ENCODE results near the gene TBC1D24.

The TBC1D24 gene

GRCh38 chr16:2474877-2475412 lies at the start of gene TBC1D24:
Gene TBC1D24 (plus strand): TSS chr16:2475127. CDS start chr16:2496149, 21,022 bp downstream.
- peak; percentile 44 for DNase-seq (ENCODE audit: extremely low read depth, low read depth)
- no peak for TF ChIP-seq CTCF (IDR thresholded peaks at IDR 0.05; ENCODE audit: low read depth, low read length)

GRCh38 chr16:2425825-2426430 lies 49.0 kb upstream of the TBC1D24 start:
- TF ChIP-seq CTCF (IDR thresholded peaks at IDR 0.05; ENCODE audit: low read depth, low read length) = no peak
- no peak for DNase-seq (ENCODE audit: extremely low read depth, low read depth)

GRCh38 chr16:2426941-2427361 lies 48.0 kb upstream of the TBC1D24 start:
- no peak for TF ChIP-seq CTCF (IDR thresholded peaks at IDR 0.05; ENCODE audit: low read depth, low read length)
- no peak for DNase-seq (ENCODE audit: extremely low read depth, low read depth)

GRCh38 chr16:2427526-2427925 lies 47.4 kb upstream of the TBC1D24 start:
- DNase-seq (ENCODE audit: extremely low read depth, low read depth) = no peak
- no peak for TF ChIP-seq CTCF (IDR thresholded peaks at IDR 0.05; ENCODE audit: low read depth, low read length)

- TF ChIP-seq CTCF (IDR thresholded peaks at IDR 0.05; ENCODE audit: low read depth, low read length) = peak; percentile 35
- no peak for DNase-seq (ENCODE audit: extremely low read depth, low read depth)
Observed at GRCh38 chr16:2428051-2428783, 46.7 kb upstream of the TBC1D24 start.

- no peak for DNase-seq (ENCODE audit: extremely low read depth, low read depth)
- TF ChIP-seq CTCF (IDR thresholded peaks at IDR 0.05; ENCODE audit: low read depth, low read length) = no peak
Observed at GRCh38 chr16:2428784-2429033, 46.2 kb upstream of the TBC1D24 start.

- no peak for TF ChIP-seq CTCF (IDR thresholded peaks at IDR 0.05; ENCODE audit: low read depth, low read length)
- peak; percentile 88 for DNase-seq (ENCODE audit: extremely low read depth, low read depth)
Observed at GRCh38 chr16:2429034-2429770, 45.7 kb upstream of the TBC1D24 start, which contains the start of gene CCNF. Gene CCNF (plus strand): TSS chr16:2429447. CDS start chr16:2429482, 35 bp downstream.
